Right lobe of liver (tissue), 6 donors: ENCODE results near the gene WTIP. TPM values are rescaled to one million over a fixed set of nuclear protein-coding genes. Genes with fewer than 3 reads are reported as not detected.

ENCODE experiments used
- ATAC-seq, 4 donors: fragments of 200-7000 bp; cut with Tn5 transposase; one replicate each; pipeline ENCODE4 v1.9.1; 2020; ENCODE audit warnings: mild to moderate bottlenecking in 4 of 4, moderate library complexity in 4 of 4
- DNase-seq, 3 donors: peaks; one replicate each; pipeline ENCODE4 v3.0.0-alpha.2; 2020
- H3K27ac ChIP-seq, 3 donors: fragments of 200-600 bp; one replicate each; pipeline ENCODE4 v1.8.0; 2022
- H3K27me3 ChIP-seq, 2 donors: fragments of 200-600 bp; one replicate each; pipeline ENCODE4 v1.8.0; 2022
- H3K36me3 ChIP-seq, 4 donors: fragments of 200-600 bp; sonication (generic) in 1 of 4; one replicate each; pipeline versions ENCODE4 v1.5.1 to v1.8.0; 2017 to 2022; ENCODE audit warnings: control low read depth in 1 of 4
- H3K4me1 ChIP-seq, 4 donors: fragments of 200-600 bp; sonication (generic) in 1 of 4; one replicate each; pipeline versions ENCODE4 v1.5.1 to v1.8.0; 2017 to 2022; ENCODE audit warnings: control low read depth in 1 of 4
- H3K4me3 ChIP-seq, 3 donors: fragments of 200-600 bp; one replicate each; pipeline ENCODE4 v1.8.0; 2022
- H3K9me3 ChIP-seq, 4 donors: fragments of 200-600 bp; sonication (generic) in 1 of 4; one replicate each; pipeline versions ENCODE4 v1.5.1 to v1.8.0; 2017 to 2022; ENCODE audit warnings: control low read depth in 1 of 4
- POLR2A ChIP-seq: fragments of 450-650 bp; IDR thresholded peaks from one replicate; pipeline ENCODE4 v1.6.1; 2017; ENCODE audit warnings: antibody characterized with exemption, mild to moderate bottlenecking
- WGBS: methylation state at CpG from one replicate; pipeline ENCODE4 v1.1.6; 2018; ENCODE audit warnings: low coverage, low lambda C conversion rate; ENCODE audit not compliant: insufficient coverage; ENCODE audit errors: missing lambda C conversion rate; 5-methylcytosine and 5-hydroxymethylcytosine counted together
- intact Hi-C, 2 donors: fragments of 100-400 bp; cut with DNase I; formaldehyde crosslinking; loops; one replicate each; pipeline versions ENCODE4 v1.11.2 to v1.14.1; 2022
- total RNA-seq, 6 experiments: library from RNA; depleted of rRNA in 2 of 6; stranded (reverse); fragments of >200 nt in 2 of 6; fragmentation: NEBNext Ultra II Directional in 3 of 6; extraction: Animal tissue kit (Norgen Biotek cat#: 25700) in 3 of 6; gene quantifications; one replicate each; pipeline versions ENCODE4 v1.1.0 to v1.2.4, GENCODE V29; 2016 to 2023
- TF ChIP-seq, protein P1 (sequence below), 4 donors: fragments of 200-600 bp in 3 of 4; fragments of 450-650 bp in 1 of 4; IDR thresholded peaks; one replicate each; pipeline versions ENCODE4 v1.5.1 to v1.8.0; 2016 to 2022; ENCODE audit warnings: antibody characterized with exemption in 4 of 4, mild to moderate bottlenecking in 2 of 4
- donor health status: DM: no; HTN: yes; CAD: no.
- donor health status: DM: no; HTN: no; CAD: no.
- donor health status: DM: no; HTN: no; CAD: no.
- donor health status: DM: no; HTN: yes; CAD: no.
- donor health status: DM: no; HTN: yes; CAD: no.

Gene WTIP
- total RNA-seq, 6 experiments from 2014 or later = 0.19 to 1.8 (median 1.3) TPM

DNA sequence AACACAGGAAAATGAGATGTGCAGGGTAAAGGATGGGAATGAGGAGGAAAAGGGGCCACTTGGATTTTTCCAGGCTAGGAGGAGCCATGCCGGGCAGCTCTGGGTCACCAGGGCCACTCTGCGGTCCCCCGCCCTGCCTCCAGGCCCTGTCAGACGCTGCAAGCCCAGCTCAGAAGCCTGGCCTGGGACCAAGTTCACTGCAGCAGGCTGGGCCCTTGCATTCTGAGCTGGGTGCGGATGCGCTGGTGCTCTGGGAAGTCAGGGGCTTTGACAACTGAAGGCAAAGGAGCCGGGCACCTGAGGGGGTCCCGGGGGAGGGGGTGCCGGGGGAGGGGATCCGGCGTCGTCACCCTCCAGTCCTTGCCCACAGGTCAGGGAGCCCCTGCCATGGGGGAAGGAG lies 77.5 kb downstream of the WTIP start:
- no peak overlapping the region for H3K4me3 ChIP-seq
- H3K4me1 ChIP-seq = no peaks in the 10 kb centered on the region
- intact Hi-C loops = no loop called here
- H3K27me3 ChIP-seq = no peaks in the 10 kb centered on the region
- DNase-seq (no peak), ATAC-seq (peak in 1 of 4 donors; percentile 17)
- H3K36me3 ChIP-seq = no peaks in the 10 kb centered on the region
- whole genome bisulfite sequencing = no CpG with 5 or more reads among the region's 12 CpGs
- no peaks in the 10 kb centered on the region for H3K9me3 ChIP-seq
- TF ChIP-seq POLR2A = no peak
- TF ChIP-seq, protein P1, sequence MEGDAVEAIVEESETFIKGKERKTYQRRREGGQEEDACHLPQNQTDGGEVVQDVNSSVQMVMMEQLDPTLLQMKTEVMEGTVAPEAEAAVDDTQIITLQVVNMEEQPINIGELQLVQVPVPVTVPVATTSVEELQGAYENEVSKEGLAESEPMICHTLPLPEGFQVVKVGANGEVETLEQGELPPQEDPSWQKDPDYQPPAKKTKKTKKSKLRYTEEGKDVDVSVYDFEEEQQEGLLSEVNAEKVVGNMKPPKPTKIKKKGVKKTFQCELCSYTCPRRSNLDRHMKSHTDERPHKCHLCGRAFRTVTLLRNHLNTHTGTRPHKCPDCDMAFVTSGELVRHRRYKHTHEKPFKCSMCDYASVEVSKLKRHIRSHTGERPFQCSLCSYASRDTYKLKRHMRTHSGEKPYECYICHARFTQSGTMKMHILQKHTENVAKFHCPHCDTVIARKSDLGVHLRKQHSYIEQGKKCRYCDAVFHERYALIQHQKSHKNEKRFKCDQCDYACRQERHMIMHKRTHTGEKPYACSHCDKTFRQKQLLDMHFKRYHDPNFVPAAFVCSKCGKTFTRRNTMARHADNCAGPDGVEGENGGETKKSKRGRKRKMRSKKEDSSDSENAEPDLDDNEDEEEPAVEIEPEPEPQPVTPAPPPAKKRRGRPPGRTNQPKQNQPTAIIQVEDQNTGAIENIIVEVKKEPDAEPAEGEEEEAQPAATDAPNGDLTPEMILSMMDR (IDR thresholded peaks at IDR 0.05) = no peak
- H3K27ac ChIP-seq = no peak overlapping the region

DNA sequence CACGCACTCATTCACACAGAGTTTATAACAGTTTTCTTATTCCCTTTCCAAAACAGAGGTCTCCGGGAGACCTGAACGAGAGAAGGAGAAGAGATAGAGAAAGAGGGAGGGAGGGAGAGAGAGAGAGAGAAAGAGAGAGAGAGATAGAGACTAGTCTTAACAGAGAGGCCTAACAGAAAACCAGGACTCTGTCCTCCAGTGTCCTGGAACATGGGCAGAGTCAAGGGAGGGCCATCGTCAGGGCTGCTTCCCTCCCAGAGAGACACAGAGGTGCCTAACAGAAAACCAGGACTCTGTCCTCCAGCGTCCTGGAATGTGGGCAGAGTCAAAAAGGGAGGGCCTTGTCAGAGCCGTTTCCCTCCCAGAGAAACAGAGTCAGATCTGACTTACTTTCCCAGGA lies 78.7 kb downstream of the WTIP start:
- ATAC-seq = no peak
- DNase-seq = no peak
- intact Hi-C loops = no loop called here

More for the DNA sequence above, 78.7 kb downstream of the WTIP start:
- H3K4me3 ChIP-seq = no peak overlapping the region
- no peaks in the 10 kb centered on the region for H3K9me3 ChIP-seq
- no peak for TF ChIP-seq POLR2A
- TF ChIP-seq, protein P1 (IDR thresholded peaks at IDR 0.05) = no peak
- H3K4me1 ChIP-seq = no peaks in the 10 kb centered on the region
- no peaks in the 10 kb centered on the region for H3K27me3 ChIP-seq
- WGBS = 27% methylated on average over 5 of the region's 6 CpGs
- no peaks in the 10 kb centered on the region for H3K36me3 ChIP-seq
- H3K27ac ChIP-seq = no peak overlapping the region

Other genes with a start within 250 kb of the WTIP start
- gene GARRE1, start 227.2 kb upstream of the WTIP start, total RNA-seq = 10 to 100 TPM in 2 of 6 experiments, 1 to 10 TPM in 4; 8.1 to 19.4 (median 9.5) TPM
- gene GPI, start 116.6 kb upstream of the WTIP start, total RNA-seq = 100 to 1,000 TPM; 163 to 364 (median 256) TPM
- gene PDCD2L, start 77.4 kb upstream of the WTIP start, total RNA-seq = 10 to 100 TPM in 2 of 6 experiments, 1 to 10 TPM in 4; 3.0 to 13.4 (median 4.5) TPM
- gene UBA2, start 53.4 kb upstream of the WTIP start, total RNA-seq = 10 to 100 TPM; 16.8 to 33.0 (median 25.2) TPM
- gene SCGB2B2, start 195.4 kb downstream of the WTIP start, total RNA-seq = under 1 TPM; 0.20 to 0.68 (median 0.39) TPM
- gene ZNF302, start 195.9 kb downstream of the WTIP start, total RNA-seq = 10 to 100 TPM in 3 of 6 experiments, 1 to 10 TPM in 3; 7.3 to 14.5 (median 10.1) TPM